Stimulated activated CD4-positive, alpha-beta T cell treated with anti-CD3 and anti-CD28 coated beads, Interleukin-4, amount 100 ng/mL, for 24 hours (primary cell): ENCODE results near the gene DDO.
"Not testable (repeated sequence)": the region's sequence is repeated elsewhere in the genome, so short reads cannot be mapped to it uniquely, and the experiment has no call there.

ENCODE experiments used
- DNase-seq: peaks from one replicate; pipeline ENCODE4 v3.0.0-alpha.2; 2020

The DDO gene

GRCh38 chr6:110415086-110415916, at the start of gene DDO:
DDO (minus strand) TSS chr6:110415575; CDS start chr6:110413462, 2,113 bp downstream.
- no peak for DNase-seq

DNA sequence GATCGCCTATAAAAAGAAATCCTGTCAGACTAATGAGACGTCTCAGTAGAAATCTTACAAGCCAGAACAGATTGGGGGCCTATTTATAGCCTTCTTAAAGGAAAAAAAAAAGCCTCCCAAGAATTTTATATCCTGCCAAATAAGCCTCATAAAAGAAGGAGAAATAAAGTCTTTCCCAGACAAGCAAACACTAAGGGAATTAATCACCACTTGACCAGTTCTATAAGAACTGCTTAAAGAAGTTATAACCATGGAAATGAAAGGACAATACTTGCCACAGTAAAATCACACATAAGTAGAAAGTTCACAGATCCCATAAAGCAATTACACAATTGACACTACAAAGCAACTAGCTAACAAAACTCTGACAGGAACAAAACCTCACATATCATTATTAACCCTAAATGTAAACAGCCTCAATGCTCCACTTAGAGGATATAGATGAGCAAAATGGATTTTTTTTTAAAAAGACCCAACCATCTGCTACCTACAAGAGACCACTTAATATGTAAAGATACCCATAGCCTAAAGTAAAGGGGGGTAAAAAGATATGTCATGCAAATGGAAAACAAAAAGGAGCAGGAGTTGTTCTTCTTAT, 47.6 kb upstream of the DDO start:
- DNase-seq, result no peak

DNA sequence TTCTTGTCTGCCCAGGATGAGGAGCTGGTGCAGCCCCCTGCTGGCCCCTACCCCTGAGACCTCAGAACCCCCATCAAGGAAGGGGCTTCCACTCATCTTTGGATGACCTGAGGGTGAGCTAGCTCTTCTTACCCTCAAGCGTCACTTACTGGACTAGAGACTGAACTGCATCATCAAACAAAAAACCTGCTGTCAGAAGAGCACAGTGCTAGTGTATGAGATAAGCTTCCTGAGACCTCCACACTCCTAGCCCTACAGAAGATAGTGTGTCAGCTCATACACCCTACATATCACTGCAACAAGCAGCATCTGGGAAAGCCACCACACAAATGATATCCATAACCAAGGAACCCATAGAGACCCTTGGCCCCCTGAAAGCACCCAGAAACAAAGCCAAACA, 46.0 kb upstream of the DDO start:
- no peak for DNase-seq

GRCh38 chr6:110459137-110459536, 43.8 kb upstream of the DDO start:
- no peak for DNase-seq

DNA sequence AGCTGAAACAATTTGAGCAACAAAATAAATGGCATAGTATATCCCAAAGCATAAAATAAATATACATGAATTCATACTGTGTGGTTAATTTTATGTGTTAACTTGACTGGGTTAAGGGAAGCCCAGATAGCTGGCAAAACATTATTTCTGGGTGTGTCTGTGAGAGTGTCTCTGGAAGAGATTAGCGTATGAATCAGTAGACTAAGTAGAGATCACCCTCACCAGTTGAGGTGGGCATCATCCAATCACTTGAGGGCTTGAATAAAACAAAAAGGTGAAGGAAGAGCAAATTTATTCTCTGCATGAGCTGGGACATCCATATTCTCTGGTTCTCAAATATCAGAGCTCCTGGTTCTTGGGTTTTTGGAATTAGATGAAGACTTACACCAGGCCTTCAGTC, 43.1 kb upstream of the DDO start:
- no peak for DNase-seq

GRCh38 chr6:110457567-110458175, 42.3 kb upstream of the DDO start:
- not testable (repeated sequence) for DNase-seq

- no peak for DNase-seq
Observed at GRCh38 chr6:110456694-110457093, 41.3 kb upstream of the DDO start.

GRCh38 chr6:110449541-110449895, 34.1 kb upstream of the DDO start:
- no peak for DNase-seq

- no peak for DNase-seq
Observed at GRCh38 chr6:110448846-110449540, 33.6 kb upstream of the DDO start.

DNA sequence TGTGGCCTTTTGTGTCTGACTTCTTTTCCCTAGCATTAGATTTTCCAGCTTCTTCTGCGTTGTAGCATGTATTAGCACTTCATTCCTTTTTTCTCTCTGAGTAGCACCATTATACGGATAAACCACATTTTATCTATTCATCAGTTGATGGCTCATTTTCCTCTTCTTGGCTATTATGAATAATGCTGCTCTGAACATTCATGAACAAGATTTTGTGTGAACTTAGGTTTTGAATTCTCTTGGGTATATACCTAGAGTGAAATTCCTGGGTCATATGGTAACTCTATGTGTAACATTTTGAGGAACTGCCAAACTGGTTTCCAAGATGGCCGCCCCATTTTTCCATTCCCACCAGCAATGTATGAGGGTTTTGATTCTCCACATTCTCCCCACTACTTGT, 32.4 kb upstream of the DDO start:
- DNase-seq, result no peak

- no peak for DNase-seq
Observed at GRCh38 chr6:110446405-110446804, 31.0 kb upstream of the DDO start.

GRCh38 chr6:110440026-110440425, 24.7 kb upstream of the DDO start:
- no peak for DNase-seq

DNA sequence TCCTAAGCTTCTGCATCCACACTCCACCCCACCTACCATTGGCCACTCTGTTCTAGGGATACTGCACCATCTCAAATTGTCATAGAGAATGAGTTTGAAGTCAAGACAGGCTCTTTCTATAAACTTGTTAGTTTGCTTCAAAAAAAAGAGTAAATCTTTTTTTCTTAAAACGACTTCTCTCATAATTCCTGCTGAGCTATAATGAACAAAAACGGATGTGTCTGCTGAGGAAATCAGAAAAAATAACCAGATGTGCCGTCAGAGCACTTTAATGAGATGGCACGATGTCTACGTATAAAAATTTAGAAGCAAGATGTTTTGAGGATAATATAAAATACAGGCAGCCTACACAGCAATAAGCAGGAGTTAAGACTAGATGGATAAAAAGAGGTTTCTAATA, 24.0 kb upstream of the DDO start:
- DNase-seq, result no peak

- DNase-seq, result no peak
Observed at GRCh38 chr6:110434961-110435602, 19.7 kb upstream of the DDO start.

DNA sequence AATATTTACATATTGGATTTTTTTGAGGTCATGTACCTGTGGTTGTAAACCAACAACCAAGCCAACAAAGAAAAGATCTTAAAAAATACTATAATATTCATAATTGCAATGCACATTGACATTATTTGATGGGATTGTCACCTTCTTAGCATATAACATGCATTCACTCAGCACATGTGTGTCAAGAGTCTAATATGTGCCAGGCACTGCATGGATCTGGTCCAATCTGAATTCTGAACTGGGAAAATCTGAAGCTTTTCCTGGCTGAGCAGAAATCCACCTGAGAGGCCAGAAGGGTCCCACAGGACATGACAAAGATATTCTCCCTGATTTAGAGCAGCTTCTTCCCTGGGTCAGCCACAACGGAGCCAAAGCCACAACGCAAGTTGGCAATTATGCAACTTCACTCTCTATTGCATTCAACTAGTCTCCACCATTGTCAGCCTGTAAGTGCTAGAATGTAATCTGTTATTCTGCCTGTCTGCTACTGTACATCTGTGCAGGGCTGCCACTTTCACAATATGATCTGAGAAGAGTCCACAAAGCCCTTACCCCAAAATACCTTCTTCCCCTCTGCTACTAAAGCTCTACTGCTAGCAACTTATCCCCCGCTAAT, 17.0 kb upstream of the DDO start:
- DNase-seq, result no peak

- DNase-seq, result no peak
Observed at GRCh38 chr6:110430741-110431140, 15.4 kb upstream of the DDO start.

- DNase-seq, result no peak
Observed at GRCh38 chr6:110430236-110430635, 14.9 kb upstream of the DDO start.

DNA sequence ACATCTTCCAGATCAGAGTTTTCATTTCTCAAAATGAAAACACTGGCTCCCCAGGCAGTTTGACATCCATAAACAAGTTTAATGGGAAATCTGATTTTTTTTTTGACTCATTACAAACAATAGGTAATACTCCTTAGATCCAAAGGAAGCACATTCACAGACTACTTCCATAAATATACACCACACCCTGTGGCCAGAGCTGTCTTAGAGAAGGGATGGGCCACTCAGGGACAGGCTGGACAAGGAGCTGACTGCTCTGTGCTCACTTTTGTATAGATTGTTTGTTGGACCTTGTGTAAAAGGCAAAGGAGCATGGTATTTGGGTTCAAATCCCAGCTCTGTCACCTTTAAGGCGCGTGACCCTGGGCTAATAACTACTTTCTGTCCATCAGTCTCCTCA, 12.8 kb upstream of the DDO start:
- DNase-seq, result no peak

DNA sequence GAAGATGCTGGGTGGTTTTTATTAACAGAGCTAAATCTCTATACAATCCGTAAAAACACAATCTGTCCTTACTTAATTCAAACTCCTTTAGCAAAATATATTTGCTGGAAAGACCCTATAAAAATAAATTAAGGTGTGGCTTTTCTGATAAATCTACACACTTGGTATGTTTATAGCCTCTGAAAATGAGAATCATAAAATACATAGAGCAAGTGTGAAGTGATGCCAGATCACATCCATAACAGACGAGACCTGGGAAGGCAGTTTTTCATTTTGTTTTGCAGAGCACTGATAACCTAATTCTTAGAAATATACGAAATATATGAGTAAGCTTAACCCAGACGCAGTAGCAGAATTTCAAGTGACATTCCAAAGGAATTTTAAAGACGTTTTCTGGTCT, 10.4 kb upstream of the DDO start:
- DNase-seq, result no peak

- DNase-seq, result no peak
Observed at GRCh38 chr6:110422444-110422822, 7.1 kb upstream of the DDO start.

DNA sequence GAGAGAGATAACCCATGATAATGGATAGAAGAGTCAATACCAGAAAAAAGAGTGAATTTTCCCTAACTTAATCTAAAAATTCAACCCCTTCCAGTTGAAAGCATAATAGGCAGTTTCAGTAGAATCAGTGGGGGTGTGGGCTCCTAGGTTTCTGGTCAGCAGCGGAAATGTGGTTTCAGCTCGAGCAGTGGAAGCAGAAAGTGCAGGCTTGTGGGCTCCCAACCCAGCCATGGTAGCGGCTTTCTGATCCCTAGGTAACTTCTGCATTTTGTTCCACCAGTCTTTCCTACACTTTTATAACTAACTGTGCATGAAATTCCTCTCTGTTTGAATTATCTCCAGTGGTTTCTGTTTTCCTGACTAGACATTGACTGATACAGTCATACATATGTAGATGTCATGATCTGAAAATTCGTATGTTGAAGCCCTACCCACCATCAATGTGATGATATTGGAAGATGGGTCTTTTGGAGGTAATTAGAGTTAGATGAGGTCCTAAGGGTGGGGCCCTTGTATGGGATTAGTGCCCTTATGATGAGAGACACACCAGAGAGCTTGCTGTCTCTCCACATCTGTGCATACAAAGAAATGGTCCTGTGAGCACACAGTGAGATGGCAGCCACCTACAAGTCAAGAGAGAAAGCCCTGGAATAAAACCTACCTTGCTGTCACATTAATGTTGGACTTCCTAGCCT, 6.5 kb upstream of the DDO start:
- DNase-seq, result no peak
